HuH-7.5 (cell line): ENCODE results near the gene SLC19A1.
"Not testable (repeated sequence)": the region's sequence is repeated elsewhere in the genome, so short reads cannot be mapped to it uniquely, and the experiment has no call there.

Experiments
- DNase-seq: peaks from one replicate; pipeline ENCODE4 v3.0.0; 2011; ENCODE audit warnings: low spot score

SLC19A1 gene

DNA sequence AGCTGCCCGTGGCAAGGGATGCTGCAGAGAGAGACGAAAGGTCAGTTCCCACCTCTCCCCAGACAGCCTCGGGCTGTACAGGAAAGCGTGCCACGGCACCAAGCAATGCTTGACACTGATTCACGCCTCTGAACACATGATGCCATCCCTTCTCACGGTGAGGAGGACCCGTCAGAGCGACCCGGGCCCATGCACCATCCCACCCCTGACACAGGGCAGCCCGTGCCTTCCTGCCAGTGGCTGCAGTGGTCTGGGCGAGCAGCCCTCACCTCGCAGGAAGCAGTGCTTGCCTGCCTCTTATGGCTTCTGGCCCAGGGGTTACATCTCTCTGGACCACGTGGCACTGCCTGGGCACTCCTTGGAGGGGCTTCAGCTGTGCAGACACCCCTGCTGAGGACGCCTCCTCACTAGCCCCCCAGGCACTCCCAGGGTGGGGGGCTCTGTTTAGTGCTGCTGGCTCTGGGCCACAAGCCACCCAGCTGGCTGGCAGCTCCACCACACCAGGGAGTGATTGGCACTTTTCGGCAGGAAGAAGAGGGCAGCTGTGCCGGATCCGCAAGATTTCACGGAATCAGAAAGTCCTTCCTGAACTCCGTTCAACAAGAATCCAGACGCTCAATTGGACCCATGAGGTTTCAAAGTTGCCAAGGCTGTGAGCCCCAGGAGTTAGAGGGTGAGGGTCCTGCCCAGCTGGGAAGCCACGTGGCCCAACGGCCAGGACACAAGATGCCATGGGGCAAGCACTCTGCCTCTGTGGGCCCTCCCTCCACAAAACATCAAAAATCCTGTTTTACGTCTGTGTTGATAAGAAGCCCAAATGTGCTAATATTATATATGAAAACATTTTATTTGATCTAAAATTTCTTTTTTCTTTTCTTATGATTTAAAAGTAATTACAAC lies 34.8 kb upstream of the SLC19A1 start:
- no peak for DNase-seq

DNA sequence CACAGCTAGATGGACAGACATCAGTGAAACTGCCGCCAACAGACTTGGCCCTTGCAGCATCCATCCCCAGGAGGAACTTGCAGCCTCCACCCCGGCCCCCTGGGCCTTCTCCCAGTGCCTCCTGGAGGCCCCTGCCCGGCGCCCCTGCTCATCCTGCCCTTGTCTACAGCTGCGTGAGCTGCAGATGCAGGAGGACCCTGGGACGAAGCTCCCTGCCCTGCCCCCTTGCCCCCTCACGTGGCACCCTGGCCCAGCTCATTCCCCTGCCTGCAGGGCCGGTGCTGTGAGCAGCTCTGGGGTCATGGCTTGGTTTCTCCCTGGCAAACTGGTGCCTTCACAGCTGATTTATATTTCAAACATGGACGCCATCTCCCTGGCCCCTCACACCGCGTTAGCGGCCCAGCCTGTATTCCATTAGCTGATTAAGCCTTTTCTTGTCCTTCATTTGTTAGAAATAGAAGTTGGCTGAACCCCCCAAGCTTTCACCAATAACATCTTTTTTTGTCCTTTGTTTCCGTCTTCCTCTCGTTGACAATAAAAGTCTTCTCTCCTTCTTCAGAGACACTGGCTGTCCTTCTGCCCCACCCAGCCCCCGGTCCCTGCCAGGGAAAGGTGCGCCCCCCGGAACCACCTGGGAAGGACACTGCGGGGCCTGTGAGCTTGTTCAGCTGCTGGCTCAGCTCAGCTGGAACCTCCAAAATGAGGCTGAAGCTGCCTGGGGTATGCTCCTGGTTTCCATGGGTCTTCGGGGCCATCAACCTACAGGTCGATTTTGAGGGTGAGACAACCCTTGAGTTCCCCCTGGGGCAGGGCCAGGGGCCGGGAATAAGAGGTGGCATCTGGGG lies 34.0 kb upstream of the SLC19A1 start:
- no peak for DNase-seq

DNA sequence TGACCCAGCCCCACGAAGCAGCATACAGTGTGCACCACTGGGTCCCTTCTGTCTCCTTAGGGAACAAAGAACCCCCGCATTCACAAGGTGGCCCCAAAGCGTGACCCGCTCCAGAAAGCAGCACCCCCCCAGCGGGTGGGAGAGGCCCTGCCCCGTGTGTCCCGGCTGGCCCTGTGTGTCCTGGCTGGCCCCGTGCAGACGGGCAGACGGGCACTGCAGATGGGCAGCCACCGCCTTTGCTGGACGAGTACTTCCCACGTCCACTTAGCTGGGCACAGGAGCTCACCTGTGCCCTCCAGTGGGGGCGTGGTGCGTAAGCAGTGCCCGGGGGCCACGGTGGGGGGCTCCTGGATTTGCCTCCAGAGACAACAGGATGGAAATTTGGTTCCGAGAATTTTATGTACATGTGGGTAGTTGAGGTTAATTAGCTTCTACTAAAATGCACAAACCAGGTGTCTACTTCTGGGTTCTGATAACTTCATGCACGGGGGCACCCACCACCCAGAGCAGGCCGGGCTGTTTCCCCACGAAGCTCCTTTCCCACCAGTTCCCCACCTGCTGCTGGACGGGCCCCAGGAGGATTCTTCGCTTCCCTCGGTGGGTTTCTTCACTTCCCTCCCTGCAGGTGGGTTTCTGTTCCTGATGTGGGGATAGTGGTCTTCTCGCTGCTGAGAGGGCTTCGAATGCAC lies 33.2 kb upstream of the SLC19A1 start:
- DNase-seq, result no peak

DNA sequence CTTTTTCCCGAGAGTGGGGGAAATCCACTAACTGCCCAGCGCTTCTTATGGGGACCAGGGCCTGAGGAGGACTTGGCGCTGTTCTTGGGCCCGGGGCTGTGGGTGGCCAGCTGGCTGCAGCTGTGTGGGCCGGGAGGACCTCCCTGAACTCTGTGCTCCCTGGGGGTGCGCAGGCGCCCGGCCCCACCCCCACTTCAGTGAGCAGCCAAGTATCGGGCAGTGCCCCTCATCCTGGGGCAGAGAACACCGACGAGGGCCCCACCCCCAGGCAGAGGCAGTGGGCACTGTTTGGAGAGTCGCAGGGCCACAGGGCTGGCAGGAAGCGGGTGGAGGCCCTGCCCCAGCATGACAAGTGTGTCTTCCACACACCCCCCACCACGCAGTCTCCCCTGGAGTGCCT lies 32.5 kb upstream of the SLC19A1 start:
- no peak for DNase-seq

DNA sequence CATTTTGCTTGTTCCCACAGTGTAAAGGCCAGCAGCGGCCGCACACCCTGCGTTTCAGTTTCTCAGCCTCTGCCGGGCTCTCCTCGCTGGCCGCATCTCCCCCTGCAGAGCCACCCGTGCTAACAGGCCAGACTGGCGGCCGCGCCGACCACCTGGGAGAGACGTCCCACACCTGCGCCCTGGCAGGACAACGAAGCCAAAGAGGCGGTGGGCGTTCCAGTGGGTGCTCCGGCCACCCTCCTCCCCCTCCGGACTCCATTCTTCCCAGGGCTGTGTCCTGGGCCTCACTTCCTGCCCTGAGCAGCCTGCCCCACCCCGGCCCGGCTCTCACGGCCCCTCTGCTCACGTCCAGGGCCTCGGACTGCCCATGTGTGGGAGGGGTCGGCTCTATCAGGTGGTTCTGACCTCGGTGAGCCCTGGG lies 31.9 kb upstream of the SLC19A1 start:
- no peak for DNase-seq

DNA sequence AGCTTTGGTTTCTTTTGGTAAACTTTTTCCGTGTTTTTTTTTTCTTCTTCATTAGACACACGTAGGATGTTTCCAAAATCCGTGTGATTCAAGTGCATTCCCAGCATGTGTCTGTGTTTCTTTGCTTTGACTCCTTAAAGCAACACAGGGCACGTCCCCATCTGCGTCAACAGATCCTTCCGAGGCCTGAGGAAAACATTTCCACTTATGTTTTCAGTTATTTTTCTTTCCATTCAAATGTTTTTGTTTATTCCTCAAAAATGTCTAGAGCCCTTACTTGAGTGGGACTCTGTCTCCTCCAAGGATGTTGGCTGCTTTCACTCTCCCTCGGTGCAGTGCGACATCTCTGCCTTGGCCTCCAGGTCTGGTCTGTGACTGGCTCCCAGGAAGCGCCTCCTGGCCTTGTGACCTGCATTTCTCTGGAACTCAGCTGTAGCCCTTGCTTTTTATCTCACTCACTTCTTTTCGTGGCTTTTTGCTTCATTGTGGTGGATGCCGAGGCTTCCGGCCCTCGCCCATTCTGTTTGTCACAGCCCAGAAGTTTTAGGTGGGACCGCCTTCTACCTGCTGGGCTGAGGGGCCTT lies 31.3 kb upstream of the SLC19A1 start:
- no peak for DNase-seq

DNA sequence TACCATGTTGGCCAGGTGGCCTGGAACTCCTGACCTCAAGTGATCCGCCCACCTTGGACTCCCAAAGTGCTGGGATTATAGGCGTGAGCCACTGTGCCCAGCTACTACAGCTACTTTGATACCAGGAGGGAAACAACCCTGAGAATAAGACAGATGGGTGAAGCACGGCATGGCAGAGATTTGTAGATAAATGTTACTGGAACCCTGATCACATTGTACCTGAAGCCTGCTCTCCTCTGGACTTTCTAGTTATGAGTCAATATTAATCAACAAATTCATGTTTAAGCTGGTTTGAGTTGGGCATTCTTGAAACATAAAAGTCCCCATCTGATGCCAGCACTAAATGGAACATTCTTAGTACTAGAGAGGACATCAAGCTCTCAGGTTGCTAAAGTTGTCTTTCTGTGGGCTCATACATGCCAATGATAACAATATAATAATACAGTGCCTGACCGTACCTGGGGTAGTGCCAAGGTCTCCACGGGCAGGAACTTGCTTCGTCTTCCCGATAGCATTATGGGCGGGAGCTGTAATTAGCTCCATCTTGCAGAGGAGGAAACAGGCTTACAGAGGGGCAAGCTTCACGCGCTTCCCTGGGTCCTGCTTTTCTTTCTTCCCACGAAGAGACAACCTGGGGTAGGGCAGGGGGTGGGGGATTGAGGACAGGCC lies 30.7 kb upstream of the SLC19A1 start:
- no peak for DNase-seq

DNA sequence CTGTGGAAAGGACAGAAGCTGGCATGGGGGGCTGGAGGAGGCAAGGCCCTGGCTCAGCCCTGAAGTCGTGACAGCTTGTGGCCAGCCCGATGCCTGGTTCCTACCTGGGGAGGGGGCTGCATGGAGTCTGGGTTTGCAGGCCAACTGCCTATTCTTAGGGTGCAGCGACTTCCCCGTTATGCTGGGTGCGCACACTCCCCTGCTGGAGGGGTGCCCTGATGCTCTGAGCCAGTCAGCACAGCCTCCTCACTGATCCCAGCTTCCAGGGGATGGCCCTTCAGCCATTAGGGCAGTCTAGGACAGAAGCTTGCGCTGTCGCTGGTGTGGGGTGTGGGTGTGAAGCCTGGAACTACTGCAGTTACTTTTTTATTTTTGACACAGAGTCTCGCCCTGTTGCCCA lies 30.0 kb upstream of the SLC19A1 start:
- no peak for DNase-seq

DNA sequence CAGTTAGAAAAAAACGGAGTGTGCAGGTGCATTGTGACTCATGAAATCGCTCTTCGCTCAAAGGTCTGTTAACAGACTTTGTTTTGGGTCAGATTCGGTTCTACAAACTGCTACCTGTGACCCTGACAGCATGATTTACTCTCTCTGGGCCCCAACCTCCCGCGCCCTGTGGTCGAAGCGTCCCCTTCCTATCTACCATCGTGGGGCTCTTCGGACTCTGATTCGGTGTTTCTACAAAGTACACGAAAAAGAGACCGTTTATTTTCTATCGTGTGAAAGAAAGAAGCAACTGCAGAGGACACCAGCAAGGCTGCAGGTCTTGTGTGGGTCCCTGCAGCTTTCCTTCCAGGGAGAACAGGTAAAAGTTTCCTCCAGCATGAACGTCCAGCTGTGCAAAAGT lies 29.4 kb upstream of the SLC19A1 start:
- no peak for DNase-seq

DNA sequence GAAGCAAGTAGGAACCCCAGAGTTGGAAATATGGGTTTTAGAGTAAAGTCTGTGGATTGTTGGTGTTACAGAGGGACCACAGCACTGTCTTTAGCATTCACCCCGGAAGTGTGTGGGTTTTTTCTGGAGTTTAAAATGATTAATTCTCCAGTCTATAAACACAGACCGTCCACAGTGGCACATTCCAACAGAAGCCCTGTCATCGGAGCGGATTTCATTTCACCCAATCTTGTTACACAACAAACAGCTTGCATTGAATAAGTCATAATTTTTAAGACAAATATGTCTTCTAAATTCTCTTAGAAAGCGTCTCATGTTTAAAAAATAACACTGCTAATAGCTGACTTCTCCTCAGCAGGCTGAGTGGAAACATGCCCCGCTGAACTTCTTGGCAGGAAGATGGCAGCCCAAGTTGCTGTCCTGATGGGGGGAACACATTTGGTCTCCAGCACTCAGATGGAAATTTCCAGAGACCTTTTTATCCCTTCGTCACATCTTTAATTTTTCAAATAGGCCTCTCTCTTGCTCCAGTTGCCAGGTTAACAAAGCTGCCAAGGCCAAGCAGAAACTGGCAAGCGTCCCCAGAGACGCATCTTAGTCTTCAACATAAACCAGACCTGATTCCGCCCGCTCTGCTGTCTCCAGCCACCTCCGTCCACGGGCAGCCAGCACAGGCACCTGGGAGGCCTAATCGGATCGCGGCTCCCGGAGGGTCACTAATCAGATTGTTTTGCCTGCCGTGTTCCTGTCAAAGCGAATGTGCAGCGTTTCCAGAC lies 28.8 kb upstream of the SLC19A1 start:
- no peak for DNase-seq

DNA sequence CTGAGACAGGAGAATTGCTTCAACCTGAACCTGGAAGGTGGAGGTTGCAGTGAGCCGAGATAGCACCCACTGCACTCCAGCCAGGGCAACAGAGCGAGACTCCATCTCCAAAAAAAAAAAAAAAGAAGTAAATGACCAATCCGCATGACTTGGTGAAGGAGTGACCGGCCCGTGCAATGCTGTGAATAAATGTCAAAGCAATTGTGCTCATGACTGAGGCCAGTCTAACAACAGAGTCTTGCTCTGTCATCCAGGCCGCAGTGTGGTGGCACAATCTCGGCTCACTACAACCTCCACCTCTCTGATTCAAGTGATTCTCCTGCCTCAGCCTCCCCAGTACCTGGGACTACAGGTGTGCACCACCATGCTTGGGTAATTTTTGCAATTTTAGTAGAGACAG lies 27.8 kb upstream of the SLC19A1 start:
- no peak for DNase-seq

DNA sequence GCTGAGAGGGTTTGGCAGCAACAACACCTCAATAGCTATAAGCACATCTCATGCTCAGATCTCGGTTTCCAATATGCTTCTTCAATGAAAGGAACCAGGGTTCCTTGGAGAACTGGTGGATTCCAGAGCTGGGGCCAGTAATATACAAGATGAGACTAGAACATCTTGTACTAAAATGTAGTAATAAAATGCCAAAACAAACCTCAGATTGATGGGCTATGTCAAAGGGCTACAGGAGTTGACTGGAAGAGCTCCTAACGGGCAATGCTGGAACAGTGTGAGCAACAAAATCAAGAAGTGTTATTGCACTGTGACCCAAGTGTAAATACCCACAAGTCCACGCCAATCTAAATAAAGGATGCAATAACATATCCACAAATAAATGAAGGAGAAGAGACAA lies 26.1 kb upstream of the SLC19A1 start:
- no peak for DNase-seq

DNA sequence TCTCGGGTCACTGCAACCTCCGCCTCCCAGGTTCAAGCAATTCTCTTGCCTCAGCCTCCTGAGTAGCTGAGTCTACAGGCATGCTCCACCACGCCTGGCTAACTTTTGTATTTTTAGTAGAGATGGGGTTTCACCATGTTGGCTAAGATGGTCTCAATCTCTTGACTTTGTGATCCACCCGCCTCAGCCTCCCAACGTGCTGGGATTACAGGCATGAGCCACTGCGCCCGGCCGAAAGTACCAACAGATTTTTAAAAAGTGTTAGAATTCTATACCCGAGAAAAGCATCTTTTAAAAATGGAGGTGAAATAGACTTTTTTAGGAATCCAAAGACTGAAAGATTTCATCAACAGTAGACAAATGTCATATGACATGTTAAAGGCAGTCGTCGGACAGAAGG lies 21.9 kb upstream of the SLC19A1 start:
- DNase-seq, result not testable (repeated sequence)

DNA sequence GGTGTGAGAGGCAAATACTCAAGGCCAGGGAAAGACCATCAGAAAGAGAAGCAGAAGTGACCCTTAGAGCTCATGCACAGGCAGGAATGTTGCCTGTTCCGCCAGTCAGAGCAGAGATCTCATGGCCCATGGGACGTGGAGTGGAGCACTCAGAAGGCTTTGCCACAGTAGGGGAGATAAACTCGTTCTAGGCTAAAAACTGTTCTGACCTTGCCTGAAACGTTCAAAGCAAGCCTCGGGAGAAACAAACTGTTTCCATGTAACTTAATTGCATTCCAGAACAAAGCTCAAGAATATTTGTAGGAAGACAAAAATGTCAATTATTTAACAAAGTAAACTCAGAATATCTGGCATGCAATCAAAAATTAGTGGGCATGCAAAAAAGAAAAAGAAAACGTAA lies 20.7 kb upstream of the SLC19A1 start:
- DNase-seq, result no peak

DNA sequence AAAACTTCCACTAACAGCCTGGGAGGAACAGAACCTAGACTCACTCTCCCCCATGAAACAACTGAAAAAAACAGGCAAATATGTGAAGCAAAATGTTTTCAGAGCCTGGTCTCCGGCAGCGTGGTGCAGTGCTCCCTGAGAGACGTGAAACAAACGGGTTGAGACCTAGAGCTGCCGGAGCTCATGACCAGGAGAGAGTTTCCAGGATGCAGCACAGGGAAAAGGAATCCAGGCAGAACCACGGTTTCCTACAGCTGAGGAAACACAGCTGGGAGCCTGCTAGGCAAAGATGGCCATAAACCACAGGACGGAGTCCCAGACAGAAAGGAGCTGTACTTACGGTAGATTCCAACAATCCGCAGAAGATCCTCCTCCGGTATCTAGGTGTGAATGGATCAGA lies 20.2 kb upstream of the SLC19A1 start:
- DNase-seq, result no peak

DNA sequence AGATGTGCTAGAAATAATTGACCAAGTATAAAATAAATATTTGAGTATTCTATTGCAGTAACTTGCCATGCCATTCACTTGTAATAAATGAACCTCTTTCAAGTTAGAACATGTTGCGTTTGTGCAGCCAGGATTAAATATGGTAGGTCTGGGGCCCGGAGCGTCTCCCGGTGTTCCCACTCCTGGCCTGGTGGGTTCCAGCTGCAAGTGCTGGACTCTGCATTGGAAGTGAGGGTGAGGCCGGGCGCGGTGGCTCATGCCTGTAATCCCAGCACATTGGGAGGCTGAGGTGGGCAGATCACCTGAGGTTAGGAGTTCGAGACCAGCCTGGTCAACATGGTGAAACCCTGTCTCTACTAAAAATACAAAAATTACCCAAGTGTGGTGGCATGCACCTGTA lies 19.0 kb upstream of the SLC19A1 start:
- DNase-seq, result not testable (repeated sequence)

DNA sequence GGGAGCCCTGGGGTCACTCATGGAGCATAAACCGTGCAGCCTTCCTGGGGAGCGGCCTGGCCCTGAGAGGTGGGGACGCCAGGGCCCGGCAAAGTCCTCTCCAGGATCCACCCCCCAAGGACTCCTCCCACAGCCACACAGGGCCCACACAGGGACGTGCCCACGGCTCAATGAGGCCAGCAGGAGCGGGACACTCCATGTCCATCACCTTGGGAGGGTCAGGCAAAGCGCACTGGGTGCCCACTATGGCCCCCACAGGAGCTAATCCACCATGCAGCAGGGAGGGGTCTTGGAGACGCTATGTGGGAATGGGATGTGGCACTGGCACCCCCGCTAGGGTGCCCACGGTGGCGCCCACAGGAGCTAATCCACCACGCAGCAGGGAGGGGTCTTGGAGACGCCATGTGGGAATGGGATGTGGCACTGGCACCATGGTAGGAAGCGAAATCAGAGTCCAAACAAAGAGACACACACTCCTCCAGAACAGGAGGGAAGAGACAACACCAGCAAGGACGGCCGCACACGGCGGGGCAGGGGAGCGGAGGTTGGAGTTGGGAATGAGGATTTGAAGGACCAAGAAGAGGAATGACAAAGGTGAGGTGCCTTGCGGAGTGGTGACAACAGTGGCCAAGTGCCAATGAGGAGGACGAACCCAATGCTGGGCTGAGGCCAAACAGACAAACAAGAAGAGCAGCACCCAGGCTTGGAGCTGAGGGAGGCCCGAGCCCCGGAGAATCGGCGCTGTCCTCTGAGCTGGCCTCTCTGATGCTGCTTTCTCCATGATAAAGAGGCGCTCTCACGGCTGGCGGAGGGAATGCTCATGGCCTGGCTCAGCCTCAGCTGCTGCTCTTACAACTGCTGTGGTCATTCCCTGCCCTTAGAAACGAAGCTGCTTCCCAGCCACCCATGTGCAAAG lies 18.1 kb upstream of the SLC19A1 start:
- DNase-seq, result no peak

DNA sequence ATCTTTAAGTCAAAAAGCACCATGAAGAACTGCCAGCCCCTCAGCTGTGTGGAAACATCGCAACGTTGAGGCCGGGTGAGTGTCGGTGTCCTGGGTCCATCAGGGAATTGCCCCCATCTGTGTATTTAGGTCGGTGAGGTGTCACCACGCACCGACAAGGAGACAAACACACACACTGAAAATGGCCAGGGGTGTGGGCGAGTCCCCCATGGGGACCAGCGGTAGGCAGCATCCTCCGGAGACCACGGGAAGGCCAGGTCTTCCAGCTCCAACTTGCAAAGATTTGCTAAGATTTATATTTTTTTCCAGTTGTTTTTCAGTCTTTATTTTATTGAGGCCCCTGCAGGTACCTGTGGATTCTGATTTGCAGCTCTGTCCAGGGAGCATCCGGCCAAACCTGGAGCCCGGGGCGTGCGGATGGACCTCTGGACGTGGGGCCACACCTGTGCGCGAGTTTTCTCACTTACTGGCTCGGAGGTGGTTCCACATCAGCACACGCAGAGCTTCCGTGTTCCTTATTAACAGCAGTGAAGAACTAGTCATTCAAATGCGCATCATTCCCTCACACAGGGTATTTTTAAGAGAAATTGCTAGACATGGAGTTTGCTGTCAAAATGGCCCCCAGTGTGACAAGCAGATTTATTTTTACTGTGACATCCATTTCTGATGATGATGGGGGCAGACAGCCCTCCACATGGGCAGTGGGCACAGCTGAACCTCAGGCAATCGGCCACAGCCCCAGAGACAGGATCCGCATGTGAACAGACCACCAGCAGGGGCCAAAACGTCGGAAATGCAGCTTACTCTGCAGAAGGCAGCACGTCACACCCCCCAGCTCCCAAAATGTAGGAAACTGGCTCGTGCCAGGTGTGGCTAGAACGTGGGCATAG lies 17.2 kb upstream of the SLC19A1 start:
- no peak for DNase-seq
